ENCODE measurements around the gene FGF18. TPM values are rescaled to one million over a fixed set of nuclear protein-coding genes. Genes with fewer than 3 reads are reported as not detected.
A peak's percentile ranks its signal among the peaks of the same experiment; 100 is the strongest.

Gene FGF18
- total and polyA plus RNA-seq, 4 donors, result 0.08 TPM; not detected in 3

GRCh38 chr5:171449426-171449825 lies 30.0 kb downstream of the FGF18 start:
- 42% methylated on average over 10 of the region's 10 CpGs for WGBS
- Histone ChIP-seq H3K27ac (ENCODE audit: low read depth in 1 of 2, low read length in 2 of 2) (no peak overlapping the region), H3K36me3 (ENCODE audit: control insufficient read depth in 4 of 4, insufficient read depth in 3 of 4, low read depth in 1 of 4, low read length in 3 of 4) (no peaks in the 10 kb centered on the region), H3K4me3 (ENCODE audit: low read depth in 1 of 3, low read length in 3 of 3) (no peak overlapping the region), H3K27me3 (ENCODE audit: control insufficient read depth in 4 of 4, insufficient read depth in 4 of 4, low read length in 3 of 4) (peaks cover 0 to 2% (median 0%) of the 10 kb centered on the region in 4 donors), H3K4me1 (ENCODE audit: control insufficient read depth in 4 of 4, insufficient read depth in 4 of 4, low read length in 3 of 4) (peaks cover 0 to 3% (median 0%) of the 10 kb centered on the region in 4 donors), H3K9me3 (ENCODE audit: control insufficient read depth in 4 of 4, low read length in 3 of 4) (no peaks in the 10 kb centered on the region), H3K9ac (ENCODE audit: low read depth in 1 of 2, low read length in 2 of 2) (no peak overlapping the region)
- no peak for DNase-seq (ENCODE audit: low spot score)
- no peak for TF ChIP-seq TAF1 (conservative IDR thresholded peaks at IDR 0.05)
- no peak for TF ChIP-seq NR2F2 (IDR thresholded peaks at IDR 0.05)
- TF ChIP-seq HNF4G (IDR thresholded peaks at IDR 0.05), result no peak
- no peak for TF ChIP-seq EGR1 (IDR thresholded peaks at IDR 0.05; ENCODE audit: low read depth in 2 of 2)
- TF ChIP-seq GABPA (IDR thresholded peaks at IDR 0.05 in 1 of 2, conservative IDR thresholded peaks at IDR 0.05 in 1 of 2), result no peak
- no peak for TF ChIP-seq FOXA2 (IDR thresholded peaks at IDR 0.05)
- TF ChIP-seq HNF4A (conservative IDR thresholded peaks at IDR 0.05), result peak; percentile 43 to 63
- peak in 1 of 2 donors; percentile 5 for TF ChIP-seq RXRA (IDR thresholded peaks at IDR 0.05)

- peaks cover 0 to 2% (median 0%) of the 10 kb centered on the region in 4 donors for H3K27me3 ChIP-seq (ENCODE audit: control insufficient read depth in 4 of 4, insufficient read depth in 4 of 4, low read length in 3 of 4)
- no peaks in the 10 kb centered on the region for H3K36me3 ChIP-seq (ENCODE audit: control insufficient read depth in 4 of 4, insufficient read depth in 3 of 4, low read depth in 1 of 4, low read length in 3 of 4)
- no peak for DNase-seq (ENCODE audit: low spot score)
- H3K27ac ChIP-seq (ENCODE audit: low read depth in 1 of 2, low read length in 2 of 2), result no peak overlapping the region
- H3K9me3 ChIP-seq (ENCODE audit: control insufficient read depth in 4 of 4, low read length in 3 of 4), result no peaks in the 10 kb centered on the region
- H3K4me1 ChIP-seq (ENCODE audit: control insufficient read depth in 4 of 4, insufficient read depth in 4 of 4, low read length in 3 of 4), result peaks cover 0 to 3% (median 0%) of the 10 kb centered on the region in 4 donors
- no peak overlapping the region for H3K9ac ChIP-seq (ENCODE audit: low read depth in 1 of 2, low read length in 2 of 2)
- peak overlapping the region in 1 of 3 donors; percentile 36 for H3K4me3 ChIP-seq (ENCODE audit: low read depth in 1 of 3, low read length in 3 of 3)
- TF ChIP-seq FOXA2 (IDR thresholded peaks at IDR 0.05) (no peak), YY1 (IDR thresholded peaks at IDR 0.05) (no peak), SP1 (IDR thresholded peaks at IDR 0.05) (no peak), NR2F2 (IDR thresholded peaks at IDR 0.05) (no peak), HNF4A (conservative IDR thresholded peaks at IDR 0.05) (no peak), RAD21 (IDR thresholded peaks at IDR 0.05) (no peak), MAX (IDR thresholded peaks at IDR 0.05) (no peak), RXRA (IDR thresholded peaks at IDR 0.05) (no peak), ATF3 (IDR thresholded peaks at IDR 0.05) (no peak), GABPA (IDR thresholded peaks at IDR 0.05 in 1 of 2, conservative IDR thresholded peaks at IDR 0.05 in 1 of 2) (no peak), HNF4G (IDR thresholded peaks at IDR 0.05) (no peak), JUND (IDR thresholded peaks at IDR 0.05) (no peak), FOXA1 (IDR thresholded peaks at IDR 0.05) (no peak), CTCF (IDR thresholded peaks at IDR 0.05; ENCODE audit: low read depth, low read length, missing input control) (no peak), REST (IDR thresholded peaks at IDR 0.05) (no peak)
- 42% methylated on average over 88 of the region's 88 CpGs for whole genome bisulfite sequencing
Measured at GRCh38 chr5:171450423-171451331, 31.2 kb downstream of the FGF18 start.
